Head of caudate nucleus (tissue), 42 donors: ENCODE data around the gene ARL14.

Experiments
- DNase-seq, 42 donors: peaks; one replicate each; pipeline versions ENCODE4 v3.0.0 to v3.0.0-alpha.2; 2020 to 2021; ENCODE audit warnings: mixed read lengths in 7 of 42
- intact Hi-C: fragments of 100-400 bp; cut with DNase I; formaldehyde crosslinking; loops from one replicate; pipeline ENCODE4 v1.15.0; 2022

Gene ARL14

GRCh38 chr3:160676547-160677303 lies at the start of gene ARL14:
Gene ARL14, plus strand, starts transcription at chr3:160677160. Its CDS starts 187 bp downstream, at chr3:160677347.
- DNase-seq, result no peak
- intact Hi-C loops, result no loop called here

GRCh38 chr3:160629491-160629890 lies 47.5 kb upstream of the ARL14 start:
- no peak for DNase-seq
- intact Hi-C loops, result no loop called here

GRCh38 chr3:160633361-160634083 lies 43.4 kb upstream of the ARL14 start:
- no peak for DNase-seq
- intact Hi-C loops, result no loop called here

GRCh38 chr3:160635213-160635612 lies 41.7 kb upstream of the ARL14 start:
- no peak for DNase-seq
- intact Hi-C loops, result no loop called here

GRCh38 chr3:160637086-160637485 lies 39.9 kb upstream of the ARL14 start:
- intact Hi-C loops, result no loop called here
- DNase-seq, result no peak

DNA sequence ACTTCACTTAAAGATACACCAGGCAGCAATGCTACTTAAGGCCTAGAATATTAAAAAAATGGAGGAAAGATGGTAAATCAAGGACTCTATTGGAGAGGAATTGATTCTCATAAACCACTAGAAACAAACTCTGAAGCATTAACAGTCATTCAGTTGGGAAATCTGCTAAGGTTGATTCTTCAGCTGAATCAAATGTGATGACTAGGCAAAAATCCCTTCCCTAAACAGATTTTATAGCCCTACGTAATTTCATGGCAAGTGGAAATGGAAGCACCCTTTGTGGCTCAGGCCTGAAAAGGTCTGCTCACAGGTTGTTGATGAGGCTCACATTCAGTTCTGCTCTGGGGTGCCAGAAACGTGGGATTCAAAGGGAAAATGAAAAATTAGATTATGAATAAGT lies 38.8 kb upstream of the ARL14 start:
- intact Hi-C loops, result no loop called here
- DNase-seq, result no peak

DNA sequence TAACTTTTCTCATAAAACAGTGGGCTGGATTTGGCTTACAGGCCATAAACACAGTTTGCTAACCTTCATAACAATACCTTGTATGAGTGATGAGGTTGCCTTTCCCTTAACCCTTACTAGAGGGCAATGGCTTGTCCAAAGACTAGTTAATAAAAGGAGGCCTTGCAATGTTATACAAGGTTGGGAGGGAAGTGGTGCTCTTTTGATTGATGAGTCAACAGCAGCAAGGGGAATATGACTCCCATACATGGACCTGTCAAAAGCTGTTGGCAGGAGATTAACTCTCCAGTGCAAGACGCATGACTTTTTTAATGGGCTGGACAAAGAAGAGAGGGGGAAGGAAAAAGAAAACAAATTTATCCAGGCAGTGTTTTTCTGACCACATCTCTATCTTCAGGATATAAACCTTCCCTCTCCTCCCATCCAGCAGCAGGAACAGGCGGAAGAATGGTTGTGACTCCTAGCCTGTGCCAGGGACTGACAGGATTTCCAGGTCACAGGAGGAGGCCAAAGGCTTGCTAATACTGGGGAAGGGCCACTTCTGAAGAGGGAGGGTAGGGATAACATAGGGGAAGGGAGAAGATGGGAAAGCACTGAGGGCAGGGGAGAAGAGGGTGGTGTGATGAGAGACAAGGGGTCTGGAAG lies 35.2 kb upstream of the ARL14 start:
- DNase-seq, result no peak
- intact Hi-C loops, result no loop called here

- no peak for DNase-seq
- intact Hi-C loops, result no loop called here
Observed at GRCh38 chr3:160643994-160644393, 33.0 kb upstream of the ARL14 start.

GRCh38 chr3:160644491-160644890 lies 32.5 kb upstream of the ARL14 start:
- intact Hi-C loops, result no loop called here
- DNase-seq, result no peak

DNA sequence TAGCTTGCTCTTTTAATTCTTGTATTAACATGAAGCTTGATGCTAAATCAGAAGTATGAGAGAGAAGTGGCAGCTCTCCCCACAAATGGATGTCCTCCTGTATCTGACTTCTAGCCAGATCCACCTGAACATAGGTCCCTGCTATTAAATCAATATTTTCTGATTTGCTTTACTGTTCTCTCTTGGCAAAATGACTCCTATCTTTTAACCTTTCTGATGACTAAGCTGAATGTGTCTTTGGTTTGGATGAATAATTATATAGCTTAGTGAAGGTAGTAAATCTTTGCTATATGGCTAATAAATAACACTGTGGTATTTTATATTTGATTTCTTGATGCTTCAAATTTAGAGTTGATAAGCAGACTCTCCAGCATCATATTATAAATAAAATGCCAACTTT lies 28.3 kb upstream of the ARL14 start:
- intact Hi-C loops, result no loop called here
- DNase-seq, result no peak

DNA sequence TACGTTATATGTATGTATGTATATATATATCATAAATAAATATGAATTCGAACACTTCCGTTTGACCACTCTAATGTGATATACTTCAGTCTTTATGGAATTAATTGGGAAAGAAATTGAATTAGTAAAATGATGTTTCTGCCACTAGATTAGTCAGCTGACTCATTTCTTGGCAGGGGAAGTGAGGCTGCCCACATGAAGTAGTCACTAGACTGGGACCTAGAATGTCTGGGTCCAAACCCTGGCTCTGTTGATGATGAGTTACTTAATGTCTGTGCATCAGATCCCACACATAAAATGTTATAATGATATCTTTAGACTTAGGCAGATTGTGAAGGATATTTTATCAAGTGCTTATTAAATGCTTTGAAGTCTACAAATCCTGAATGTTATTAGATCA lies 27.4 kb upstream of the ARL14 start:
- no peak for DNase-seq
- intact Hi-C loops, result no loop called here

GRCh38 chr3:160653512-160653911 lies 23.4 kb upstream of the ARL14 start:
- no peak for DNase-seq
- intact Hi-C loops, result no loop called here

GRCh38 chr3:160660902-160661301 lies 16.1 kb upstream of the ARL14 start:
- no peak for DNase-seq
- intact Hi-C loops, result no loop called here

GRCh38 chr3:160661660-160662059 lies 15.3 kb upstream of the ARL14 start:
- no peak for DNase-seq
- intact Hi-C loops, result no loop called here

DNA sequence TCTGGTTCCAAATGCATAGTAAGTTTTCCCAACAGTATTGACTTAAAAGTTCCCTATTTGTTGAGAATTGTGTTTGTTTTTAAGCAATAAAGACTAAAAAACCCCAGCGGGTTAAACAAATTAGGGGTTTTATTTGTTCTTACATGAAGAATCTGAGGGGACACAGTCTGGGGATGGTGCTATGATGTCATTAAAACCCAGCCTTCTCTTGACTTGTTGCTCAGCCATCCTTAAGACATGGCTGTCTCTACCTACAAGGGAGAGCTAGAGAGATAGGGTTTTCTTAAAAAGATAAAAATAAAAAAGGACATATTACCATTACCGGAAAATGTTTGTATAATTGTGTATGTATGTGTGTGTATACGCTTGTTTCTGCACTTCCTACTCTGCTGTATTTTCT lies 11.7 kb upstream of the ARL14 start:
- intact Hi-C loops, result no loop called here
- no peak for DNase-seq

DNA sequence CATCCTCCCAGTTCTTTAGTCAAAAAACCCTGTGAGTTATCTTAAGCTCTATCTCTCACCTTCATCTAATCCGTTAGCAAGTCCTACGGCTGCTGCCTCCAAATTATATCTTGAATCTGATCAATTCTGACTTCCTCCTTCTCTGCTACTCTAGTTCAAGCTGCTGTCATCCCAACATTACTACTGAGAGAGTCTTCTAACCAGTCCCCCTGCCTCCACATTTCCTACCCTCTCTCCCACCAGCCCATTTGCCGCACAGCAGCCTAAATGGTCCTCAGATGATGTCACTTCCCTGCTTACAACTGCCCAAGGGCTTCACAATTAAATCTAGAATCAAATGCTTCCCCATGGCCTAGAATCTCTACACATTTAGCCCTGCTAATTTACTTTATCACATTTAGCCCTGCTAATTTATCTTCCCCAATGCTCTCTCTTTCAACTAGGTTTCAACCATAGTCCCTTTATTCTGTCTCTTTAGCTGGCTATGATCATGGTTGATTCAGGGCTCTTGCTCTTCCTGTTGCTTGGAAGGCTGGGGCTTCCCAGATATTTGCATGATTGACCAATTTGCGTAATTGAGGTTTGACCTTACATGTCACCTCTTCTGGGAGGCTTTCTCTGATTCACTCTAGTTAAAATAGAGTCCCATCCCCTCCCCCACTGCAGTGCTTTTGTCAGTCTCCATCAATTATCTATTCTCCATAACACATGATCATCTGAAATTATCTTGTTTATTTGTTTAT lies 11.0 kb upstream of the ARL14 start:
- intact Hi-C loops, result no loop called here
- no peak for DNase-seq

DNA sequence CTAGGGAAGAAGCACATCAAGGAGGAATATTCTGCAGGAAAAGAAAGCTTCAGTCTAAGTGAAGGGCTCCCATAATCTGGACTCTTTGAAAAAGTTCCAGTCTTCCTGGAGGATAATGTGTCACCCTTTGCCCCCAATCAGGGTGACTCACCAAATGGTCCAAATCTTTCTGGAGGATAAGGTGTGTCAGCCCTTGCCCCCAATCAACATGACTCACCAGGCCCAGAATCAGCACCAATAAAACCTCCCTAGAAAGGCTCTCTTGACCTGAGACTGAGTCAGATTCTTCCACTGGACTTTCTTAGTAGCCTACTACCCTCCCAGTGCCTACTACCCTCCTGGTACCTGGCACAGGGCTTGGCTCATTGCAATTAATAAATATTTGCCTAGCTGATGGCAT lies 9.5 kb upstream of the ARL14 start:
- intact Hi-C loops, result no loop called here
- DNase-seq, result no peak

GRCh38 chr3:160668454-160668853 lies 8.5 kb upstream of the ARL14 start:
- DNase-seq, result no peak
- intact Hi-C loops, result no loop called here

DNA sequence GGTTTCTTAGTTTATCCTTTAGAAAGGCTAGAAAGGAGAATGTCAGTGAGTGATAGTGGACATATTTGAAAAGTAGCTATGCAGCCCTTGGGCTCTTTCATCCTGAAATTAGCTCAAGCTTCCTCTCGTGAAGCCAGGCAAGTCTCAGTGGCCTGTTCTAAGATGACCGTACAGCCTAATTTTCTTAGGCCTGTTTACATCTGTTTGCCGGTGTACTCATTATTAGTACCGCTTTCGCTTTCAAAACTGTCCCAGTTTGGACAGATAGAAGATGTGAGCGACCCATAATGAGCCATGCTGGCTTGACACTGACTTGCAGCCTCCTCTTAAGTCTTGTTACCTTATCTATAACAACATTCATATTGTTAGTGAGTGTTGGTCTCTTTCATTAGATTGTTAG lies 5.7 kb upstream of the ARL14 start:
- intact Hi-C loops, result no loop called here
- no peak for DNase-seq

- intact Hi-C loops, result no loop called here
- no peak for DNase-seq
Observed at GRCh38 chr3:160671995-160672394, 5.0 kb upstream of the ARL14 start.
